Loucy (cell line): ENCODE measurements around the gene B3GALT5.

ENCODE experiments used
- H2AFZ ChIP-seq: fragments of 200-600 bp; sonication (generic); 2 replicates; pipeline ENCODE4 v1.6.0; 2016; ENCODE audit warnings: antibody characterized with exemption, mild to moderate bottlenecking, low read length, moderate library complexity
- H3F3A ChIP-seq: fragments of 200-600 bp; 2 replicates; pipeline ENCODE4 v1.6.0; 2016; ENCODE audit warnings: antibody characterized with exemption, low read depth, mild to moderate bottlenecking
- H3K27me3 ChIP-seq: fragments of 200-600 bp; sonication (generic); 2 replicates; pipeline ENCODE4 v1.6.1; 2014; ENCODE audit warnings: low read length, mild to moderate bottlenecking; ENCODE audit not compliant: insufficient read depth, poor library complexity, severe bottlenecking
- H3K36me3 ChIP-seq: fragments of 200-600 bp; sonication (generic); 2 replicates; pipeline ENCODE4 v1.6.1; 2016; ENCODE audit warnings: low read length; ENCODE audit not compliant: insufficient read depth
- H3K4me1 ChIP-seq: fragments of 200-600 bp; sonication (generic); 2 replicates; pipeline ENCODE4 v1.5.1; 2014; ENCODE audit warnings: low read length, mild to moderate bottlenecking; ENCODE audit not compliant: insufficient read depth, poor library complexity, severe bottlenecking
- H3K4me2 ChIP-seq: fragments of 200-600 bp; sonication (generic); 2 replicates; pipeline ENCODE4 v1.6.0; 2014; ENCODE audit warnings: antibody characterized with exemption, low read length, low read depth, mild to moderate bottlenecking; ENCODE audit not compliant: poor library complexity, severe bottlenecking
- H3K4me3 ChIP-seq: fragments of 200-600 bp; sonication (generic); 2 replicates; pipeline ENCODE4 v1.5.1; 2014; ENCODE audit warnings: low read length, mild to moderate bottlenecking, mixed read lengths; ENCODE audit not compliant: poor library complexity, severe bottlenecking
- H3K79me2 ChIP-seq: fragments of 200-600 bp; sonication (generic); 2 replicates; pipeline ENCODE4 v1.6.1; 2014; ENCODE audit warnings: low read length; ENCODE audit not compliant: insufficient read depth
- H3K9ac ChIP-seq: fragments of 200-600 bp; sonication (generic); 2 replicates; pipeline ENCODE4 v1.6.0; 2014; ENCODE audit warnings: mild to moderate bottlenecking, low read depth, low read length, moderate library complexity; ENCODE audit not compliant: poor library complexity, severe bottlenecking
- H3K9me2 ChIP-seq: fragments of 200-600 bp; sonication (generic); replicated peaks from 2 replicates; pipeline ENCODE4 v1.6.1; 2016; ENCODE audit warnings: low read depth, low read length, mixed read lengths
- H3K9me3 ChIP-seq: fragments of 200-600 bp; sonication (generic); 2 replicates; pipeline ENCODE4 v1.6.1; 2014; ENCODE audit warnings: mild to moderate bottlenecking, antibody characterized with exemption, low read length, low read depth; ENCODE audit not compliant: insufficient read depth
- H4K20me1 ChIP-seq: fragments of 200-600 bp; sonication (generic); 2 replicates; pipeline ENCODE4 v1.6.0; 2014; ENCODE audit warnings: antibody characterized with exemption, low read length, mild to moderate bottlenecking; ENCODE audit not compliant: insufficient read depth, poor library complexity, severe bottlenecking
- CTCF ChIP-seq: fragments of 200-600 bp; sonication (generic); conservative IDR thresholded peaks from 2 replicates; pipeline ENCODE4 v1.5.1; 2014; ENCODE audit warnings: mild to moderate bottlenecking, antibody characterized with exemption, low read length
- EZH2phosphoT487 ChIP-seq: fragments of 200-600 bp; IDR thresholded peaks from 2 replicates; pipeline ENCODE4 v1.6.1; 2018; ENCODE audit warnings: antibody characterized with exemption, mild to moderate bottlenecking, moderate library complexity, borderline replicate concordance

The B3GALT5 gene

GRCh38 chr21:39568361-39568760 is 44.4 kb upstream of the B3GALT5 start:
- no peaks in the 10 kb centered on the region for H4K20me1 ChIP-seq
- H3K9me3 ChIP-seq: no peaks in the 10 kb centered on the region
- no peaks in the 10 kb centered on the region for H3K9me2 ChIP-seq
- no peak overlapping the region for H3K9ac ChIP-seq
- no peaks in the 10 kb centered on the region for H3K4me1 ChIP-seq
- no peaks in the 10 kb centered on the region for H3F3A ChIP-seq
- H3K4me3 ChIP-seq: no peak overlapping the region
- H3K36me3 ChIP-seq: no peaks in the 10 kb centered on the region
- no peak overlapping the region for H2AFZ ChIP-seq
- no peak overlapping the region for H3K4me2 ChIP-seq
- H3K27me3 ChIP-seq: no peaks in the 10 kb centered on the region
- H3K79me2 ChIP-seq: no peaks in the 10 kb centered on the region
- TF ChIP-seq EZH2phosphoT487: no peak
- no peak for TF ChIP-seq CTCF

GRCh38 chr21:39575775-39576174 is 37.0 kb upstream of the B3GALT5 start:
- H3K27me3 ChIP-seq: no peaks in the 10 kb centered on the region
- no peaks in the 10 kb centered on the region for H4K20me1 ChIP-seq
- H3K4me3 ChIP-seq: no peak overlapping the region
- no peaks in the 10 kb centered on the region for H3K9me3 ChIP-seq
- no peaks in the 10 kb centered on the region for H3F3A ChIP-seq
- H3K79me2 ChIP-seq: no peaks in the 10 kb centered on the region
- H3K9me2 ChIP-seq: no peaks in the 10 kb centered on the region
- TF ChIP-seq EZH2phosphoT487: no peak
- no peak for TF ChIP-seq CTCF
- no peak overlapping the region for H3K9ac ChIP-seq
- no peaks in the 10 kb centered on the region for H3K4me1 ChIP-seq
- no peak overlapping the region for H2AFZ ChIP-seq
- H3K4me2 ChIP-seq: no peak overlapping the region
- no peaks in the 10 kb centered on the region for H3K36me3 ChIP-seq

DNA sequence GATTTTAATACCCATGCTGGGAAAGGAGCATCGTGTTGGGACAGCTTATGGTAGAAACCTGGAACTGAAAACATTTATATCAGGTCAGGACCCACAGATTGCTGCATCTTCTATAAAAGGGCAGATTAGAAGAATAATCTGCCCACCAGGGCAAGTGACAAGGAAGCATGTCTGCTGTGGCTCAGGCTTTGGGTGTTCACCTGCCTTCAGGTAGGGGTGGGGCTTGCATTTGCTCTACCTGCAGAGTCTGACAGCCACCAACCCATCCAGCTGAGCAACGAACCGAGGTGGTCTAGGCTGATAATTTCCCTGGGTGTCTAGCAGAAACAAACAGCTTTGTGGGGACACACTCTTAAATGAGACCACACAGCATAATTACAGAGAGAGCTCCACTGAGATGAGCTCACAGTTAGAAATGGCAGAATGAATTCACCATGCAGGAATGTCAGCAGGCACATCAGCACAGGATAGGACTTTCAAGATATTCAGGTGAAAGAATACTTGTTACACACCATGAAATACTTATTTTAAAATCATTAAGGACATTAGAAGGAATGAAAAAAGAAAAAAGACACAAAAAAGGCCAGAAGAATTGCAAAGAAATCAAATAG is 36.1 kb upstream of the B3GALT5 start:
- TF ChIP-seq EZH2phosphoT487 (no peak), CTCF (no peak)
- no peaks in the 10 kb centered on the region for H4K20me1 ChIP-seq
- no peaks in the 10 kb centered on the region for H3K27me3 ChIP-seq
- H3K79me2 ChIP-seq: no peaks in the 10 kb centered on the region
- no peaks in the 10 kb centered on the region for H3K4me1 ChIP-seq
- no peaks in the 10 kb centered on the region; the same call in 1 of the 2 replicates for H3K9me3 ChIP-seq
- H3K36me3 ChIP-seq: no peaks in the 10 kb centered on the region
- no peak overlapping the region for H3K9ac ChIP-seq
- no peaks in the 10 kb centered on the region for H3K9me2 ChIP-seq
- no peak overlapping the region for H3K4me3 ChIP-seq
- no peak overlapping the region for H2AFZ ChIP-seq
- H3K4me2 ChIP-seq: no peak overlapping the region
- H3F3A ChIP-seq: no peaks in the 10 kb centered on the region
